Melanocyte of skin (primary cell): ENCODE data around the gene DRG1. TPM values are rescaled to one million over a fixed set of nuclear protein-coding genes. Genes with fewer than 3 reads are reported as not detected.

ENCODE experiments used
- small RNA-seq, 2 donors: library from RNA; depleted of rRNA; stranded (forward); fragments of <200 nt; gene quantifications; one replicate each; pipeline ENCODE3, GENCODE V24; 2012
- total RNA-seq, 2 donors: library from RNA; depleted of rRNA; stranded (reverse); fragments of >200 nt; gene quantifications; 2 replicates each; pipeline ENCODE4 v1.2.3, GENCODE V29; 2012

DRG1 gene, protein sequence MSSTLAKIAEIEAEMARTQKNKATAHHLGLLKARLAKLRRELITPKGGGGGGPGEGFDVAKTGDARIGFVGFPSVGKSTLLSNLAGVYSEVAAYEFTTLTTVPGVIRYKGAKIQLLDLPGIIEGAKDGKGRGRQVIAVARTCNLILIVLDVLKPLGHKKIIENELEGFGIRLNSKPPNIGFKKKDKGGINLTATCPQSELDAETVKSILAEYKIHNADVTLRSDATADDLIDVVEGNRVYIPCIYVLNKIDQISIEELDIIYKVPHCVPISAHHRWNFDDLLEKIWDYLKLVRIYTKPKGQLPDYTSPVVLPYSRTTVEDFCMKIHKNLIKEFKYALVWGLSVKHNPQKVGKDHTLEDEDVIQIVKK
- total RNA-seq: 100 to 1,000 TPM in 1 of 2 donors, 10 to 100 TPM in 1; 72.3 to 106 TPM

DNA sequence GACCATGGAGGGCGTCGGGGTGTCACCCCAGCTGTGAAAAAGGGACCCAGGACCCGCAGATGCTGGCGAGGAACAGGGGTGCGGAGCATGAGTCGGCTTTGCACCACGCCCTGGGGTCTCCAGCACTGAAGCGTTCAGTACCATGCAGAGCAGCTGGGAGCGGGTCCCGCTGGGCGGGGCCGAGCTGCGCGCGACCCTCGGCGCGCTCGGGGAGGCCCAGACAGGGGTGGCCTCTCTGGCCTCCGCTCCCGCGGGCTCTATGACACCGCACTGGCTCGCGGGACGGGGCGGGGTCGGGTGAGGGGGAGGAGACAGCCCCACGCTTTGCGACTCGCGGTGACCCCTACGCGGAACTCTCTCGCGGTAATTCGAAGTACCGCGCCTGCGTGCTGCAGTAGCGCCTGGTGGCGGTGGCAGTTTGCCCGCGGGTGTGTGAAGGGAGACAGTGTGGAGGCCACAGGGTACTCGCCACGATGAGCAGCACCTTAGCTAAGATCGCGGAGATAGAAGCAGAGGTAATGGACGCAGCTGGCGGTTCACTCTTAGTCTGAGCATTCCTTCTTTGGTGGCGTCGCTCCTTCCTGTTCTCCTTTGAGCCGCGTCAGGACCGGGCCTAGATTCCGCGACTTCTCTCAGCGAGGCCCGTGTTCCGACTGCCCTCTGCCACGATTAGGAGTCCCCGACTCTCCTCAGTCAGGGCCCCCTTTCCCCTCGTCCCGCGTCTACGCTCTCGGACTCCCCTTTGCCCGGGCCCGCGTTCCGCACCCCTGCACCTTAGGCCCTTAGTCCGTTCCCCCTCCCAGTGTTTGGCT is at the start of gene DRG1:
DRG1 (plus strand) TSS at position 394 of the 812 bp plus-strand sequence; CDS start at position 474, 80 bp downstream.

Small RNA genes lying within 50 kb of the gene (small RNA-seq; reads per million reads assigned to genes)
- gene RNU6-28P (0 to 0.04 reads per million in 2 donors), gene RNU6-338P (0 reads per million in 2 donors)

Other genes with a start within 250 kb of the DRG1 start
- 10 to 100 TPM; 28.6 to 29.6 TPM for gene RNF185, start 239.4 kb upstream of the DRG1 start, total RNA-seq
- gene LIMK2, start 187.3 kb upstream of the DRG1 start, total RNA-seq: 10 to 100 TPM; 28.0 to 70.9 TPM
- gene PIK3IP1, start 107.1 kb upstream of the DRG1 start, total RNA-seq: 10 to 100 TPM in 1 of 2 donors, 1 to 10 TPM in 1; 3.0 to 25.5 TPM
- gene PATZ1, start 53.3 kb upstream of the DRG1 start, total RNA-seq: 10 to 100 TPM; 21.7 to 24.6 TPM
- 10 to 100 TPM in 1 of 2 donors, 1 to 10 TPM in 1; 8.3 to 12.0 TPM for gene EIF4ENIF1, start 90.2 kb downstream of the DRG1 start, total RNA-seq
- gene SFI1, start 96.9 kb downstream of the DRG1 start, total RNA-seq: 10 to 100 TPM; 15.8 to 22.0 TPM